GM13977 (cell line): Measurements from ENCODE around the gene ARHGAP33.

Source experiments
- DNase-seq: peaks from one replicate; pipeline ENCODE4 v3.0.0; 2012; ENCODE audit warnings: low spot score
- CTCF ChIP-seq: IDR thresholded peaks from 2 replicates; pipeline ENCODE4 v1.5.1; 2012; ENCODE audit warnings: mild to moderate bottlenecking, control low read depth; ENCODE audit not compliant: insufficient read depth; ENCODE audit errors: extremely low read depth, missing control alignments
- in situ Hi-C: fragments of 300-500 bp; cut with MboI; formaldehyde crosslinking; loops from one replicate; pipeline ENCODE4 v1.12.0; 2022; ENCODE audit warnings: low sequenced_read_pairs, low pct_unique_long_range_greater_than_20kb, mixed read lengths, inconsistent platforms; ENCODE audit not compliant: unreplicated experiment

Gene ARHGAP33

GRCh38 chr19:35775046-35775297 lies 392 bp upstream of the ARHGAP33 start:
- in situ Hi-C loops, result no loop called here
- DNase-seq, result no peak
- no peak for TF ChIP-seq CTCF

GRCh38 chr19:35776102-35776788 lies 881 bp downstream of the ARHGAP33 start:
- in situ Hi-C loops, result no loop called here
- DNase-seq, result no peak

DNA sequence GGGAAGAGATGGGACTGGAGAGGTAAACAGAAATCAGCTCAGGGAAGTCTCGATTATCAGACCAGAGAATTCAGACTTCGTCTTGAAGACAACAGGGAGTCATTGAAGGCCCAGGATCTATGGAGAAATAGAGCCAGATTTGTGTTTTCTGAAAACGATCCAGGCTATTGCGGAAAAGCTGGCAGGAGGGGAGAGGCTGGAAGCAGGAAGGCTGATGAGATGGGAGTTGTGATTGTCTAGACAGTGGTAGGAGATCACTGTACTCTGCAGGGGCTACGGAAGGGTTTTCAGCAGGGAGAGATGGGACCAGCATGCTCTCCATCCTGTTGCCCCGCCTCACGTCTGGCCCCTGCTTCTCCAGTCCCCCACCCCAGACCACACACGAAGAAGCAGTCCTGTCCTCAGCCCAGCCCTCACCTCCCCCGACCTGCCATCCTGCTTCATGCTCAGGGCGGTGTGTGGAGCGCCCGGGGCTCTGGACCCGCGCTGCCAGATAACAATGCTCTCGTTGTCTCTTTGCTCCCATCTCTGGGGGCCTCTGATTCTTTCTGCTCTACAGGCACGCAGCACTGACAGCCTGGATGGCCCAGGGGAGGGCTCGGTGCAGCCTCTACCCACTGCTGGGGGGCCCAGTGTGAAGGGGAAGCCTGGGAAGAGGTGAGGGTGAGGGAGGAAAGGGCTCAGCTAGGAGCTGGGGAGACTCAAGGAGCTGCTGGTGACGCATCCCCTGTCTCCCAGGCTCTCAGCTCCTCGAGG lies 1.9 kb downstream of the ARHGAP33 start:
- no peak for DNase-seq
- in situ Hi-C loops, result no loop called here
- no peak for TF ChIP-seq CTCF

More at GRCh38 chr19:35776102-35776788, 881 bp downstream of the ARHGAP33 start:
- TF ChIP-seq CTCF, result no peak

- no peak for DNase-seq
- no peak for TF ChIP-seq CTCF
- in situ Hi-C loops, result no loop called here
These were observed 2.6 kb downstream of the ARHGAP33 start for GRCh38 chr19:35777961-35778360.

DNA sequence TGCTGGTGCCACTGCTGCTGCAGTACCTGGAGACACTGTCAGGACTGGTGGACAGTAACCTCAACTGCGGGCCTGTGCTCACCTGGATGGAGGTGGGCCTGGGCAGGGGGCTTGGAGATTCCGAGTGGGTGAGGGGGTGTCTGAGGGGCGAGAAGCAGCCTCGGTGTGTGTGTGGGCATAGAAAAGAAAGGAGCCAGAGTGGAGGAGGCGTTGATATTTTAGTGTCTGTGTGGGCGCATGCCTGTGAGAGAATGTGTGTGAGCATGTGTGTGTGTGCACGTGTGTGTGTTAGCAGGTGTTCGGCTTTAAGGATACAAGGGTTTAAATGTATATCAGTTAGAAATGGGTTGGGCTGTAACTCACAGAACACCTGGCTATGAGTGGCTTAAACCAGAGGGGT lies 3.7 kb downstream of the ARHGAP33 start:
- no peak for DNase-seq
- TF ChIP-seq CTCF, result no peak
- in situ Hi-C loops, result no loop called here

- no peak for TF ChIP-seq CTCF
- DNase-seq, result no peak
- in situ Hi-C loops, result no loop called here
These were observed 4.7 kb downstream of the ARHGAP33 start for GRCh38 chr19:35780058-35780457.
